Cerebellar nuclear complex (tissue), 1 donor: ENCODE data around the gene DCHS1.

ENCODE experiments used
- DNase-seq, 2 experiments: peaks; one replicate each; lab custom pipeline; 2025; lab: John Stamatoyannopoulos, UW

DCHS1 gene

DNA sequence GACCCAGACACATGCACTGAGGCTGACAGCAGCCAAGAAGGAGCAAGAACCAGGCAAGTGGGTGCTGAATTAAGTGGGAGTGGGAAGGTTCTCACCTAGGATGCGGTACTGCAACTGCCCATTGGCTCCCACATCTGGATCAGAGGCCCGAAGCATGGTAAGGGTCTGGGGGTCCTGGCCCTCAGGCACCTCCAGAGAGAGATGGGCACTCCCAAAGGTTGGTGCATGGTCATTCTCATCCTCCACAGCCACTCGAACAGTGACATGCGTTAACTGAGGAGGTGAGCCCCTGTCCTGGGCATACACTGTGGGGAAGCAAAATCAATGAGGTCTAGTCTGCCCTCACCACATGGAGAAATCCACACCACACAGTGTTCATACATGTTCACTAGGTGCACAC is 27.1 kb downstream of the DCHS1 start:
- no peak for DNase-seq

- DNase-seq: no peak
Measured at GRCh38 chr11:6627762-6628241, 27.8 kb downstream of the DCHS1 start.

DNA sequence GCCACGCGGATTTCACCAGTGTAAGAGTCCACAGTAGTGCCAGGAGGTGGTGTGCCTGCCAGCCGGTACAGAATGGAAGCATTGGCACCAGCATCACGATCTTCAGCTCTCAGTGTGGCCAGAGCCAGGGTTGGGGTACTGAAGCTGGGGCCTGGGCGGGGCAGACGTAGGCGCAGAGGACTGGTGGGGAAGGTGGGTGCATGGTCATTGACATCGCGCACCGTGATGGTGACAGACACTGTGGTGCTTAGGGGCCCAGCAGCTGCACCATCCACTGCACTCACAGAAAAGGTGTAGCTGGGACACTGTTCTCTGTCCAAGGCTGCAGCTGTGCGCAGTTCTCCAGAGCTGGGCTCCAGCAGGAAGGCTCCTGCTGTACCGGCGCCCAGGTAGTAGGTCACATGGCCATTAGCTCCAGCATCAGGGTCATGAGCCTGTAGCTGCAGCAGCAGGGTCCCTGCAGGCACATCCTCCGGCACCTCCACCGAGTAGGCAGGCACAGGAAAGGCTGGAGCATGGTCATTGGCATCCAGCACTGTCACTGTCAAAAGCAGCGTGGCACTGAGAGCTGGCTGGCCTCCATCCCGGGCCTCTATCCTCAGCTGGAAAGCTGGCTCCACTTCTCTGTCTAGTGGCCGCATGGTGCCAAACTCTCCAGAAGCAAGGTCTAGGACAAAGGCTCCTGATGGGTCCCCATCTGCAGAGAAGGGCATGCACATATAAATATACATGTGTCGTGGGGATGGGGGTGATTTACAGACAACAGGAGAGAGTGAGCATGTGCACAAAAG is 28.4 kb downstream of the DCHS1 start:
- DNase-seq: no peak

GRCh38 chr11:6625832-6626420 is 29.7 kb downstream of the DCHS1 start:
- DNase-seq: no peak

DNA sequence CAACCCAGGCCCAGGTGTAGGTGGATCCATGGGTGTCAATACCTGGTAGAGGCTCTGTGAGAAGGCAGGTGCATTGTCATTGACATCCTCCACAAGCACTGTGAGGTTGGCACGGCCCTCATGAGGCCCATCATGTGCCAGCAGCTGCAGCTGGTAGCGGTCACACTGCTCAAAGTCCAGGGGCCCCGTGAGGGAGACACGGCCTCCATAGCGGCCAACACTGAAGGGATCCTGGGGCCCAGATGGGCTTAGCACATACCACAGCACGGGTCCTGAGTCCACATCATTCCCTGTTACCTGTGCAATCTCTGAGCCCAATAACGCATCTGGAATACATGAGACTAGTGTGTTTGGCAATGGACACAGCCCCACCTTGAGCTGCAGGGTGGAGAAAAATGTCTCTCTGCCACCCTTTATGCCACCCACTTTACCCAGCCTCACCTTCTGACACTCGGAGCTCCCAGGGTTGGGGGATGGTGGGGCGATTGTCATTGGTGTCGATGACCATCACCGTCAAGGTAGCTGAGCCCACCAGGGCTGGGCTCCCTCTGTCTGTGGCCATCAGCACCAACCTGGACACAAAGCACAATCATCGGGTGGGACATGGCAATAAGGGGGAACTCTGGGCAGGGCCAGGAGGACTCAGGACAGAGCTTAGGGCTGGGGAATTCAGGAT is 30.3 kb downstream of the DCHS1 start:
- no peak for DNase-seq

DNA sequence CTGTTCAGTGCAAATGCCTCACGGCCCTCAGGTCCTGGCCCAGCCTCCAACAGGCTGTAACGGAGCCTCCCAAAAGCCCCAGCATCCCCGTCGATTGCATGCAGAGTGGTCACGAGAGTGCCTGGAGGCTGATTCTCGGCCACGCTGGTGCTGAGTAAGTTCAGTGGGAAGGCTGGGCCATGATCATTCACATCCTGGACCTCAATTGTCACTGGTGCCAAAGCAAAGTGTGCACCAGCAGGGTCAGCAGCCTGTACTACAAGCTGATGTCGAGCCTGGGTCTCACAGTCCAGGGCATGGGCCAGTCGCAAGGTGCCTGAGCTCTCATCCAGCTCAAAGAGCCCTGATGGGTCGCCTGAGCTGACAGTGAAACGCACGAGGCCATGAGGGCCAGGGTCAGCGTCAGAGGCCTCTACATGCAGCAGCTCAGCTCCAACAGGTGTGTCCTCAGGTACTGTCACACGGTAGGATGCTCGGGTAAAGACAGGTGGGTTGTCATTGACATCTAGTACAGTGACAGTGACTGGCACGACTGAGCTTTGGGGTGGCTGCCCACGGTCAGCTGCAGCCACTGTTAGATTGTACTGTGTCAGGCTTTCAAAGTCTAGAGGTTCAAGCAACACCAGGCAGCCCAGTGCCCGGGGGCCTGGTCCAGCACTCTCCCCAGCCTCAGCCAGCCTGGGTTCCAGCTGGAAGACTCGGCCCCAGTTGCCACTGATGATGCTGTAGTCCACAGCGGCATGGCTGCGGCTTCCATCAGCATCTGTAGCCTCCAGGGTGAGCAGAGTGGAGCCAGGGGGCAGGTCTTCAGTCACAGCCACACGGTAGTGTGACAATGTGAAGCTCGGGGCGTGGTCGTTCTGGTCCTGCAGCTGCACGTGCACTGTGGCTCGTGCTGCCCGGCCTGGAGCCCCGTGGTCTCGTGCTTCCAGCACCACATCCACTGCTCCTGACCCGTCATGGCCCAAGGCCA is 31.9 kb downstream of the DCHS1 start:
- DNase-seq: no peak

DNA sequence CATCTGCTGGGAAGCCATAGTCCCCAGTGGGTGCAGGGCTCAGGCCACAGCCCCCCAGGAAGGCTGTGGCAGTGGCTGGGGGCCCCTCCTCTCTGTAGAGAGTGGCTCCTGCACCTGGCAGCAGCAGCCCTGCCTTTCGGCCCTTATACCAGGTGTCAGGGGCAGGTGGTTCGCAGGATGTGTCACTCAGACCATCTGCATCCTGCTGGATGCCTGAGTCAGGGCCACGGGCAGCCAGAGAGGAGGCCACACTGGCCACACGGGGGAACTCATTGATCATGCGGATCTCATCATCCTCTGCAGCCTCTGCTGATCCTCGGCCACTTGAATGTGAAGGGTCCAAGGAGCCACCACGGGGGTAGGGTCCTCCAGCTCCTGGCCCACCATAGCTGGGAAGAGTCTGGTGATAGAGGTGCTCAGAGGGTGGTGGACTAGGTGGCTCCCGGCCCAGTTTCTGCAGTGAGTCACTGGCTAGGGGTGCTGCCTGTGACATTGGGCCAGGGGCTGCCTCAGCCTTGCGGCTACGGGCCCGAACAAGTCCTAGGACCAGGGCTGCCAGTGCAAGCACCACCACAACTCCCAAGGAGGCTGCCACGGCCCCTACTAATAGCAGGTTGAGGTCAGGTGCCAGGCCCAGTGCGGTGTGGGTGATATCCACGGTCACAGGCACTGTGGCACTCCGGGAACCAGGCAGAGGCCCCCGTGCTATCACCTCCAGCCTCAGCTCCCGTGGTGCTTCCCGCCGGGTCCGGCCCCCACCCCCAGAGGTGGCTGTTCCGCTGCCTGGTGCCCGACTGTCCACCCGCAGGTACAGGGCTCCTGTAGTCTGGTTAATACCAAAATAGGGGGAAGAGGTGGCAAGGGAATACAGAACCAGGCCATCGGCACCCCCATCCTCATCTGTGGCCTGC is 33.1 kb downstream of the DCHS1 start:
- no peak for DNase-seq

GRCh38 chr11:6621711-6622211 is 33.8 kb downstream of the DCHS1 start:
- DNase-seq: no peak

- DNase-seq: no peak
Measured at GRCh38 chr11:6620636-6621035, 35.0 kb downstream of the DCHS1 start.

- peak; percentile 93 to 95 for DNase-seq
Measured at GRCh38 chr11:6619004-6619745, 36.4 kb downstream of the DCHS1 start, which contains the start of gene TPP1. Gene TPP1 (minus strand): TSS chr11:6619422. CDS start chr11:6619400, 22 bp downstream.

- no peak for DNase-seq
Measured at GRCh38 chr11:6618117-6619003, 37.2 kb downstream of the DCHS1 start.

- no peak for DNase-seq
Measured at GRCh38 chr11:6617315-6617781, 38.3 kb downstream of the DCHS1 start.

GRCh38 chr11:6616596-6617250 is 38.9 kb downstream of the DCHS1 start:
- DNase-seq: no peak

GRCh38 chr11:6615882-6616585 is 39.6 kb downstream of the DCHS1 start:
- DNase-seq: no peak

GRCh38 chr11:6615046-6615445 is 40.6 kb downstream of the DCHS1 start:
- DNase-seq: no peak

DNA sequence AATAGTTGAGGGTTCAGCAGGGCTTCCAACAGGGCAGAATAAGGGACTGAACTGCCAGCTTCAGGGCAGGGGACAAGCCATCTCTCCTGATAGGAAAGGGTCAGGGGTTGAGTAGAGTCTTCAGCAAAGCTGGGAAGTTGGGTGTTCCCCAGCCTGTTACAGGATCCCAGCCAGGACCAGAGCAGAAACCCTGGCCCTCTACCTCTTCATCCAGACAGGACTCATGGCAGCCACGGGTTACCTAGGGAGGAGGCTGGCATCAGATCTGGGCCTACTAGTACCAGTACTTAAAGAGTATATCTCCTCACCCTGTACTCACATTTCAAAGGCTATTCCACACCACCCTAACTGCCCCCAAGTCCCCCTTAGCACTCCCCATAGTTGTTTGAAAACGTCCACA is 41.2 kb downstream of the DCHS1 start:
- no peak for DNase-seq

- no peak for DNase-seq
Measured at GRCh38 chr11:6613496-6613895, 42.1 kb downstream of the DCHS1 start.
